Prostate gland (tissue), 2 donors: ENCODE measurements around the gene PCDHGA5. TPM values are rescaled to one million over a fixed set of nuclear protein-coding genes. Genes with fewer than 3 reads are reported as not detected.

Experiments
- DNase-seq: peaks from one replicate; pipeline ENCODE4 v3.0.0-alpha.2; 2019; ENCODE audit warnings: low spot score
- H3K27ac ChIP-seq, 2 donors: fragments of 200-600 bp; sonication (generic); 2 replicates each; pipeline ENCODE4 v1.5.1; 2017 to 2019
- H3K27me3 ChIP-seq: fragments of 200-600 bp; sonication (generic); replicated peaks from 2 replicates; pipeline ENCODE4 v1.5.1; 2019; ENCODE audit not compliant: insufficient read depth
- H3K36me3 ChIP-seq, 2 donors: fragments of 200-600 bp; sonication (generic); 1 replicate in 1 of 2; 2 replicates in 1 of 2; pipeline versions ENCODE4 v1.5.1 to v1.8.1; 2017 to 2019
- H3K4me1 ChIP-seq: fragments of 200-600 bp; sonication (generic); replicated peaks from 2 replicates; pipeline ENCODE4 v1.5.1; 2019
- H3K4me3 ChIP-seq, 2 donors: fragments of 200-600 bp; sonication (generic); 2 replicates each; pipeline ENCODE4 v1.5.1; 2017 to 2019
- H3K9me3 ChIP-seq: fragments of 200-600 bp; sonication (generic); 2 replicates; pipeline ENCODE4 v1.5.1; 2017
- POLR2A ChIP-seq: fragments of 450-650 bp; IDR thresholded peaks from one replicate; pipeline ENCODE4 v1.6.1; 2016; ENCODE audit warnings: antibody characterized with exemption, mild to moderate bottlenecking
- POLR2AphosphoS5 ChIP-seq: sonication (generic); formaldehyde crosslinking; IDR thresholded peaks from one replicate; pipeline ENCODE4 v1.6.1; 2017; ENCODE audit warnings: antibody characterized with exemption
- WGBS: methylation state at CpG from one replicate; pipeline ENCODE4 v1.1.5; 2018; 5-methylcytosine and 5-hydroxymethylcytosine counted together
- intact Hi-C: fragments of 100-400 bp; cut with DNase I; formaldehyde crosslinking; loops from one replicate; pipeline ENCODE4 v1.14.2; 2022
- total RNA-seq, 2 donors: library from RNA; depleted of rRNA; stranded (reverse); fragments of >200 nt; gene quantifications; one replicate each; pipeline ENCODE4 v1.1.0, GENCODE V29; 2016
- TF ChIP-seq, protein P1 (sequence below), 4 experiments: fragments of 200-600 bp in 2 of 4; fragments of 450-650 bp in 2 of 4; sonication (generic) in 2 of 4; IDR thresholded peaks; 1 replicate in 3 of 4; 2 replicates in 1 of 4; pipeline ENCODE4 v1.5.1; 2016 to 2019; ENCODE audit warnings: antibody characterized with exemption in 4 of 4, mild to moderate bottlenecking in 2 of 4, moderate library complexity in 2 of 4

Gene PCDHGA5
- total RNA-seq, 2 donors from 2014 or later: 4.1 to 4.8 TPM

DNA sequence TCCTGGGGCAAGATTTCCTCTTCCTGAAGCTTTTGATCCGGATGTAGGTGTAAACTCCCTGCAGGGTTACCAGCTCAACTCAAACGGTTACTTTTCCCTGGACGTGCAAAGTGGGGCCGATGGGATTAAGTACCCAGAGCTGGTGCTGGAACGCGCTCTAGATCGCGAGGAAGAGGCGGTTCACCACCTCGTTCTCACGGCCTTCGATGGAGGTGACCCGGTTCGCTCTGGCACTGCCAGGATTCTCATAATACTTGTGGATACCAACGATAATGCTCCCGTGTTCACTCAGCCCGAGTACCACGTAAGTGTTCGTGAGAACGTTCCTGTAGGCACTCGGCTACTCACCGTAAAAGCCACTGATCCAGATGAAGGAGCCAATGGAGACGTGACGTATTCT is 8.3 kb upstream of the PCDHGA5 start:
- Histone ChIP-seq H3K36me3 (no peaks in the 10 kb centered on the region), H3K4me3 (no peak overlapping the region), H3K9me3 (no peaks in the 10 kb centered on the region), H3K27me3 (peaks cover 5% of the 10 kb centered on the region), H3K4me1 (no peaks in the 10 kb centered on the region), H3K27ac (no peak overlapping the region)
- intact Hi-C loops: no loop called here
- TF ChIP-seq, protein P1, sequence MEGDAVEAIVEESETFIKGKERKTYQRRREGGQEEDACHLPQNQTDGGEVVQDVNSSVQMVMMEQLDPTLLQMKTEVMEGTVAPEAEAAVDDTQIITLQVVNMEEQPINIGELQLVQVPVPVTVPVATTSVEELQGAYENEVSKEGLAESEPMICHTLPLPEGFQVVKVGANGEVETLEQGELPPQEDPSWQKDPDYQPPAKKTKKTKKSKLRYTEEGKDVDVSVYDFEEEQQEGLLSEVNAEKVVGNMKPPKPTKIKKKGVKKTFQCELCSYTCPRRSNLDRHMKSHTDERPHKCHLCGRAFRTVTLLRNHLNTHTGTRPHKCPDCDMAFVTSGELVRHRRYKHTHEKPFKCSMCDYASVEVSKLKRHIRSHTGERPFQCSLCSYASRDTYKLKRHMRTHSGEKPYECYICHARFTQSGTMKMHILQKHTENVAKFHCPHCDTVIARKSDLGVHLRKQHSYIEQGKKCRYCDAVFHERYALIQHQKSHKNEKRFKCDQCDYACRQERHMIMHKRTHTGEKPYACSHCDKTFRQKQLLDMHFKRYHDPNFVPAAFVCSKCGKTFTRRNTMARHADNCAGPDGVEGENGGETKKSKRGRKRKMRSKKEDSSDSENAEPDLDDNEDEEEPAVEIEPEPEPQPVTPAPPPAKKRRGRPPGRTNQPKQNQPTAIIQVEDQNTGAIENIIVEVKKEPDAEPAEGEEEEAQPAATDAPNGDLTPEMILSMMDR (IDR thresholded peaks at IDR 0.05): no peak
- no peak for TF ChIP-seq POLR2AphosphoS5
- no peak for TF ChIP-seq POLR2A
- DNase-seq: no peak
- WGBS: 42% methylated on average over 24 of the region's 24 CpGs

DNA sequence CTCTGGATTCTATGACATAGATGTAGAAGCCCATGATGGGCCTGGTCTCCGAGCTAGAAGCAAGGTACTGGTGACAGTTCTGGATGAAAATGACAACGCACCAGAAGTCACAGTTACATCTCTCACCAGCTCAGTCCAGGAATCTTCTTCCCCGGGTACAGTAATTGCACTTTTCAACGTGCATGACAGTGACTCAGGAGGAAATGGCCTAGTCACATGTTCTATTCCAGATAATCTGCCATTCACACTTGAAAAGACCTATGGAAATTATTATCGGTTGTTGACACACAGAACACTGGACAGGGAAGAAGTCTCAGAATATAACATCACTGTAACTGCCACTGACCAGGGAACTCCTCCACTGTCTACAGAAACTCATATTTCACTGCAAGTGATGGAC is 7.8 kb upstream of the PCDHGA5 start:
- intact Hi-C loops: no loop called here
- TF ChIP-seq, protein P1 (IDR thresholded peaks at IDR 0.05): no peak
- no peak for TF ChIP-seq POLR2A
- TF ChIP-seq POLR2AphosphoS5: no peak
- H3K27me3 ChIP-seq: peaks cover 7% of the 10 kb centered on the region
- H3K9me3 ChIP-seq: no peaks in the 10 kb centered on the region
- no peak overlapping the region for H3K4me3 ChIP-seq
- DNase-seq: no peak
- no peak overlapping the region for H3K27ac ChIP-seq
- no peaks in the 10 kb centered on the region for H3K4me1 ChIP-seq
- WGBS: 73% methylated on average over 5 of the region's 5 CpGs
- H3K36me3 ChIP-seq: no peaks in the 10 kb centered on the region

DNA sequence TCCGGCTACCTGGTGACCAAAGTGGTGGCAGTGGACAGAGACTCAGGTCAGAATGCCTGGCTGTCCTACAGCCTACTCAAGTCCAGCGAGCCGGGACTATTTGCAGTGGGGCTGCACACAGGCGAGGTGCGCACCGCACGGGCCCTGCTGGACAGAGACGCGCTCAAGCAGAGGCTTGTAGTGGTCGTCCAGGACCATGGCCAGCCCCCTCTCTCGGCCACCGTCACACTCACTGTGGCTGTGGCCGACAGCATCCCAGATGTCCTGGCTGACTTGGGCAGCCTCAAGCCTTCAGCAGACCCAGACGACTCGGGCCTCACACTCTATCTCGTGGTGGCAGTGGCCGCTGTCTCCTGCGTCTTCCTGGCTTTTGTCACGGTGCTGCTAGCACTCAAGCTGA is 7.0 kb upstream of the PCDHGA5 start:
- H3K9me3 ChIP-seq: no peaks in the 10 kb centered on the region
- DNase-seq: no peak
- H3K27ac ChIP-seq: no peak overlapping the region
- intact Hi-C loops: no loop called here
- no peaks in the 10 kb centered on the region for H3K36me3 ChIP-seq
- 52% methylated on average over 5 of the region's 19 CpGs for WGBS
- TF ChIP-seq POLR2AphosphoS5: no peak
- TF ChIP-seq, protein P1 (IDR thresholded peaks at IDR 0.05): no peak
- H3K27me3 ChIP-seq: peaks cover 11% of the 10 kb centered on the region
- no peaks in the 10 kb centered on the region for H3K4me1 ChIP-seq
- no peak overlapping the region for H3K4me3 ChIP-seq

DNA sequence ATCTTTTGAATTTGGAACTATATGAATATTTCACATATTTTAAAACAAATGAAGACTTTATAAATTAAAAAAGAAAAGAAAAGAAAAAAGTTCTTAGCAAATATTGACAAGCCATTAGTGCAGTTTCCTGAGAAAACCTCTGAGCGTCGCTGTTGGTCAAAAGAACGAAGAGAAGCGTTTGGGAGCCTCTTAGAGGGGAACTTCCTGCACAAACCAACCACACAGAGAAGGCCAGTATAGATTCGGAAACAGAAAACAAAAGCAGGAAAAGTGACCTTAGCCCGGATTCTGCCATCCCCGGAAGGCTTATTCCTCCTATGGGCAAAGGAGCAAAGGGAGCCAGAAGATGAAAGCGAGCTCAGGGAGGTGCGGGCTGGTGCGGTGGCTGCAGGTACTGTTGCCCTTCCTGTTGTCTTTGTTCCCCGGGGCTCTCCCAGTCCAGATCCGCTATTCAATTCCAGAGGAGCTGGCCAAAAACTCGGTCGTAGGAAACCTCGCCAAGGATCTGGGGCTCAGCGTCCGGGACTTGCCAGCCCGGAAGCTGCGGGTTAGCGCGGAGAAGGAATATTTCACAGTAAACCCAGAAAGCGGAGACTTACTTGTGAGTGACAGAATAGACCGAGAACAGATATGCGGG is 4.1 kb upstream of the PCDHGA5 start, which contains the start of gene PCDHGB2:
Gene PCDHGB2, plus strand, starts transcription at position 205 of the 637 bp plus-strand sequence. Its CDS starts 142 bp downstream, at position 347.
- peak within 1 kb of the TSS; percentile 2 to 19 for H3K4me3 ChIP-seq
- no peaks in the 10 kb centered on the region for H3K4me1 ChIP-seq
- no peak for DNase-seq
- H3K27me3 ChIP-seq: peaks cover 19% of the 10 kb centered on the region
- WGBS: 18% methylated on average over 24 of the region's 24 CpGs
- H3K27ac ChIP-seq: no peak within 1 kb of the TSS
- no peaks in the 10 kb centered on the region for H3K9me3 ChIP-seq
- no peaks in the 10 kb centered on the region for H3K36me3 ChIP-seq
- no peak for TF ChIP-seq POLR2A
- no peak for TF ChIP-seq POLR2AphosphoS5
- TF ChIP-seq, protein P1 (IDR thresholded peaks at IDR 0.05): peak in 1 of 4 experiments; percentile 34
- intact Hi-C loops: no loop called here

DNA sequence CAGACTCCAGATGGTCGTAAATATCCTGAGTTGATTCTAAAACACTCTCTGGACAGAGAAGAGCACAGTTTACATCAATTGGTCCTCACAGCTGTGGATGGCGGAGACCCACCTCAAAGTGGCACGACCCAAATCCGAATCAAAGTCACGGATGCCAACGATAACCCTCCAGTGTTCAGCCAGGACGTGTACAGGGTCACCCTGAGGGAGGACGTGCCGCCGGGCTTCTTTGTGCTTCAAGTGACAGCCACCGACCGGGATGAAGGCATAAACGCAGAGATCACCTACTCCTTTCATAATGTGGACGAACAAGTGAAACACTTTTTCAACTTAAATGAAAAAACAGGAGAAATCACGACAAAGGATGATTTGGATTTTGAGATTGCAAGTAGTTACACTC is 3.3 kb upstream of the PCDHGA5 start:
- intact Hi-C loops: no loop called here
- Histone ChIP-seq H3K4me1 (no peaks in the 10 kb centered on the region), H3K27ac (no peak overlapping the region), H3K36me3 (no peaks in the 10 kb centered on the region), H3K9me3 (no peaks in the 10 kb centered on the region), H3K4me3 (no peak overlapping the region), H3K27me3 (peaks cover 19% of the 10 kb centered on the region)
- TF ChIP-seq POLR2A (no peak), POLR2AphosphoS5 (no peak)
- TF ChIP-seq, protein P1 (IDR thresholded peaks at IDR 0.05): no peak
- 35% methylated on average over 15 of the region's 15 CpGs for WGBS
- DNase-seq: no peak
